HCT116 (cell line): ENCODE data around the gene FADS6. TPM values are rescaled to one million over a fixed set of nuclear protein-coding genes. Genes with fewer than 3 reads are reported as not detected.
"Not testable (repeated sequence)": the region's sequence is repeated elsewhere in the genome, so short reads cannot be mapped to it uniquely, and the experiment has no call there.

Source experiments
- ATAC-seq: fragments of 200-7000 bp; cut with Tn5 transposase; 2 replicates; pipeline ENCODE4 v1.9.1; 2020; ENCODE audit warnings: mild to moderate bottlenecking, moderate library complexity
- BruUV-seq: library from RNA; stranded (reverse); fragments of 400-500 nt; replicated peaks from 2 replicates; lab custom pipeline; 2021; lab: Mats Ljungman, UMichigan
- CTCF ChIA-PET: fragments of 300-600 bp; sonication (Branson Sonifier 250); formaldehyde crosslinking; loops from one replicate; lab custom pipeline; 2021; ENCODE audit warnings: antibody characterized with exemption; lab: Charles Lee
- POLR2A ChIA-PET: fragments of 300-600, 350-600 bp; sonication (Branson Sonifier 250); formaldehyde crosslinking; loops from one replicate; lab custom pipeline; 2021; ENCODE audit warnings: antibody characterized with exemption; lab: Charles Lee
- RAD21 ChIA-PET, 2 experiments: fragments of 300-600 bp; sonication (Branson Sonifier 250); formaldehyde crosslinking; loops; one replicate each; lab custom pipeline; 2023; ENCODE audit warnings: low total read pairs in 2 of 2; ENCODE audit not compliant: uncharacterized antibody in 2 of 2, unreplicated experiment in 2 of 2, low non-redundant PET in 1 of 2; lab: Charles Lee
- DNase-seq: peaks from one replicate; pipeline ENCODE4 v3.0.0-alpha.2; 2010; ENCODE audit warnings: low read depth, low spot score
- H2AFZ ChIP-seq: fragments of 200-600 bp; shearing (Covaris generic), sonication (generic); 2 replicates; pipeline ENCODE4 v1.6.1; 2017; ENCODE audit warnings: low read depth, mixed run types, mixed read lengths, antibody characterized with exemption, low read length; ENCODE audit not compliant: poor library complexity, severe bottlenecking
- H3K27ac ChIP-seq: 2 replicates; pipeline ENCODE4 v1.5.1; 2012; ENCODE audit warnings: low read depth, low read length
- H3K27me3 ChIP-seq: fragments of 200-600 bp; sonication (generic); 2 replicates; pipeline ENCODE4 v1.6.1; 2016; ENCODE audit warnings: mixed run types, low read length, mixed read lengths; ENCODE audit not compliant: insufficient read depth
- H3K36me3 ChIP-seq, 2 experiments: fragments of 200-500 bp in 1 of 2; fragments of 200-600 bp in 1 of 2; sonication (Bioruptor generic) in 1 of 2; sonication (generic) in 1 of 2; 2 replicates each; pipeline versions ENCODE4 v1.5.1 to v1.6.1; 2014 to 2016; ENCODE audit warnings: low read length in 2 of 2, inconsistent platforms in 1 of 2, mixed read lengths in 1 of 2, mixed run types in 1 of 2; ENCODE audit not compliant: insufficient read depth in 2 of 2, control insufficient read depth in 1 of 2
- H3K4me1 ChIP-seq, 2 experiments: fragments of 200-600 bp in 1 of 2; sonication (generic) in 1 of 2; 2 replicates each; pipeline versions ENCODE4 v1.5.1 to v1.6.1; 2012 to 2017; ENCODE audit warnings: low read length in 2 of 2, inconsistent platforms in 1 of 2, mild to moderate bottlenecking in 1 of 2, mixed read lengths in 1 of 2, mixed run types in 1 of 2, moderate library complexity in 1 of 2; ENCODE audit not compliant: insufficient read depth in 2 of 2, control insufficient read depth in 1 of 2
- H3K4me2 ChIP-seq: fragments of 200-600 bp; sonication (generic); 2 replicates; pipeline ENCODE4 v1.6.1; 2017; ENCODE audit warnings: mixed run types, low read length, mixed read lengths
- H3K4me3 ChIP-seq, 2 experiments: fragments of 200-600 bp in 1 of 2; sonication (generic) in 1 of 2; replicated peaks in 1 of 2; 2 replicates each; pipeline ENCODE4 v1.5.1; 2011 to 2016; ENCODE audit warnings: low read length in 2 of 2, control low read depth in 1 of 2, low read depth in 1 of 2, mild to moderate bottlenecking in 1 of 2, mixed read lengths in 1 of 2, mixed run types in 1 of 2
- H3K79me2 ChIP-seq: fragments of 200-600 bp; sonication (generic); 2 replicates; pipeline ENCODE4 v1.6.1; 2017; ENCODE audit warnings: mild to moderate bottlenecking, mixed run types, low read length, moderate library complexity, mixed read lengths; ENCODE audit not compliant: insufficient read depth
- H3K9ac ChIP-seq: fragments of 200-600 bp; sonication (generic); 2 replicates; pipeline ENCODE4 v1.6.1; 2016; ENCODE audit warnings: low read length, mixed read lengths
- H3K9me2 ChIP-seq: fragments of 200-600 bp; sonication (generic), shearing (Covaris generic); 2 replicates; pipeline ENCODE4 v1.6.1; 2017; ENCODE audit warnings: mixed run types, mild to moderate bottlenecking, moderate library complexity; ENCODE audit not compliant: insufficient read depth
- H3K9me3 ChIP-seq, 2 experiments: fragments of 200-500 bp in 1 of 2; fragments of 200-600 bp in 1 of 2; sonication (Bioruptor generic) in 1 of 2; sonication (generic) in 1 of 2; 2 replicates each; pipeline ENCODE4 v1.6.1; 2014 to 2017; ENCODE audit warnings: low read length in 2 of 2, mixed read lengths in 2 of 2, inconsistent platforms in 1 of 2, low read depth in 1 of 2, mild to moderate bottlenecking in 1 of 2, mixed run types in 1 of 2, moderate library complexity in 1 of 2; ENCODE audit not compliant: control insufficient read depth in 1 of 2, insufficient read depth in 1 of 2
- H4K20me1 ChIP-seq: fragments of 200-600 bp; sonication (generic), shearing (Covaris generic); 2 replicates; pipeline ENCODE4 v1.6.1; 2017; ENCODE audit warnings: mixed run types, mild to moderate bottlenecking, moderate library complexity; ENCODE audit not compliant: insufficient read depth
- CBX3 ChIP-seq: IDR thresholded peaks from 2 replicates; pipeline ENCODE4 v1.6.1; 2012; ENCODE audit warnings: low read depth
- EGR1 ChIP-seq: IDR thresholded peaks from 2 replicates; pipeline ENCODE4 v1.6.1; 2012; ENCODE audit warnings: low read depth
- ELF1 ChIP-seq: IDR thresholded peaks from 2 replicates; pipeline ENCODE4 v1.6.1; 2012; ENCODE audit warnings: low read depth, borderline replicate concordance
- FOSL1 ChIP-seq: IDR thresholded peaks from 2 replicates; pipeline ENCODE4 v1.6.1; 2012; ENCODE audit warnings: low read depth
- JUND ChIP-seq: IDR thresholded peaks from 2 replicates; pipeline ENCODE4 v1.6.1; 2012
- POLR2AphosphoS5 ChIP-seq: IDR thresholded peaks from 2 replicates; pipeline ENCODE4 v1.6.1; 2011; ENCODE audit warnings: mild to moderate bottlenecking, low read depth, low read length, moderate library complexity
- RAD21 ChIP-seq: IDR thresholded peaks from 2 replicates; pipeline ENCODE4 v1.6.1; 2012; ENCODE audit warnings: low read depth, mild to moderate bottlenecking
- SP1 ChIP-seq: IDR thresholded peaks from 2 replicates; pipeline ENCODE4 v1.6.1; 2012; ENCODE audit warnings: low read depth
- SRF ChIP-seq: IDR thresholded peaks from 2 replicates; pipeline ENCODE4 v1.6.1; 2012; ENCODE audit warnings: low read depth
- intact Hi-C: fragments of 100-400 bp; cut with micrococcal nuclease; formaldehyde crosslinking; loops from 2 replicates; pipeline ENCODE4 v1.10.0; 2022
- total RNA-seq: library from RNA; stranded (reverse); gene quantifications from one replicate; pipeline ENCODE4 v1.2.1, GENCODE V29; 2021; ENCODE audit not compliant: unreplicated experiment

FADS6 gene
- total RNA-seq, 1 experiment from 2014 or later = not detected

GRCh38 chr17:74907012-74907411 lies 13.6 kb upstream of the FADS6 start:
- POLR2A ChIA-PET = interaction anchor here (2.0 kb wide), 1 partner anchor 34 kb away, joined by 15 read pairs; the partner anchor contains the start of gene FDXR
- H3K9me3 ChIP-seq = no peaks in the 10 kb centered on the region
- BruUV-seq = no TSS peak
- H3K27ac ChIP-seq = peak overlapping the region; percentile 29; the same call in 1 of the 2 replicates
- H3K9ac ChIP-seq = no peak overlapping the region
- RAD21 ChIA-PET = no interaction called here
- TF ChIP-seq RAD21 (no peak), SRF (no peak), CBX3 (no peak), JUND (no peak), ELF1 (no peak), FOSL1 (no peak), EGR1 (no peak)
- CTCF ChIA-PET = no interaction called here
- no peaks in the 10 kb centered on the region for H3K27me3 ChIP-seq
- H4K20me1 ChIP-seq = no peaks in the 10 kb centered on the region
- ATAC-seq = no peak
- intact Hi-C loops = no loop called here
- no peak overlapping the region for H3K4me2 ChIP-seq
- H3K36me3 ChIP-seq = no peaks in the 10 kb centered on the region
- H2AFZ ChIP-seq = no peak overlapping the region
- H3K79me2 ChIP-seq = no peaks in the 10 kb centered on the region
- H3K9me2 ChIP-seq = no peaks in the 10 kb centered on the region
- DNase-seq = no peak
- H3K4me1 ChIP-seq = peaks cover 3 to 30% of the 10 kb centered on the region in 2 experiments
- no peak overlapping the region for H3K4me3 ChIP-seq

- H3K4me3 ChIP-seq, intact Hi-C loops, H3K27me3 ChIP-seq, H4K20me1 ChIP-seq, H3K79me2 ChIP-seq, BruUV-seq, H3K9me3 ChIP-seq, H2AFZ ChIP-seq, H3K36me3 ChIP-seq, H3K9me2 ChIP-seq: not testable (repeated sequence)
- ATAC-seq (peak; percentile 19; the same call in 1 of the 2 replicates), DNase-seq (peak; percentile 48)
- CTCF ChIA-PET = interaction anchor here (1.0 kb wide), 1 partner anchor 52 kb away, joined by 3 read pairs; no protein-coding TSS in a partner anchor
- Histone ChIP-seq H3K4me2 (0 out of 2 replicates have a peak overlapping the region, but pooled peaks have one; percentile 6), H3K27ac (peak overlapping the region; percentile 29; the same call in 1 of the 2 replicates), H3K4me1 (peaks cover 3 to 30% of the 10 kb centered on the region in 2 experiments)
- RAD21 ChIA-PET = interaction anchor here in 1 of 2 experiments (0.7 kb wide), 1 partner anchor 31 kb away, joined by 3 read pairs; no protein-coding TSS in a partner anchor
- POLR2A ChIA-PET = interaction anchor here (1.3 to 2.3 kb wide), 5 partner anchors 8 to 218 kb away, joined by 3 to 15 read pairs (median 6); partner anchors contain the start of gene FDXR
- peak; percentile 24; the same call in 1 of the 2 replicates for TF ChIP-seq POLR2AphosphoS5
- TF ChIP-seq SP1 = peak; percentile 72
- TF ChIP-seq, all 23 proteins: peak for 2; not testable (repeated sequence) for 21
- H3K9ac ChIP-seq = not testable (repeated sequence)
These were observed 12.9 kb upstream of the FADS6 start for GRCh38 chr17:74906214-74906793.
